ENCODE measurements around the gene PLXNB3.

The PLXNB3 gene

GRCh38 chrX:153774576-153775292 is 10.7 kb downstream of the PLXNB3 start:
- no peak for DNase-seq

- no peak for DNase-seq
These were observed 11.5 kb downstream of the PLXNB3 start for GRCh38 chrX:153775293-153776119.

- no peak for DNase-seq
These were observed 12.1 kb downstream of the PLXNB3 start for GRCh38 chrX:153776120-153776599.

GRCh38 chrX:153776611-153777045 is 12.6 kb downstream of the PLXNB3 start:
- DNase-seq = peak; percentile 22

- DNase-seq = no peak
These were observed 13.4 kb downstream of the PLXNB3 start for GRCh38 chrX:153777261-153778090.

GRCh38 chrX:153778181-153778580 is 14.1 kb downstream of the PLXNB3 start:
- DNase-seq = no peak

GRCh38 chrX:153778684-153779101 is 14.6 kb downstream of the PLXNB3 start:
- DNase-seq = no peak

DNA sequence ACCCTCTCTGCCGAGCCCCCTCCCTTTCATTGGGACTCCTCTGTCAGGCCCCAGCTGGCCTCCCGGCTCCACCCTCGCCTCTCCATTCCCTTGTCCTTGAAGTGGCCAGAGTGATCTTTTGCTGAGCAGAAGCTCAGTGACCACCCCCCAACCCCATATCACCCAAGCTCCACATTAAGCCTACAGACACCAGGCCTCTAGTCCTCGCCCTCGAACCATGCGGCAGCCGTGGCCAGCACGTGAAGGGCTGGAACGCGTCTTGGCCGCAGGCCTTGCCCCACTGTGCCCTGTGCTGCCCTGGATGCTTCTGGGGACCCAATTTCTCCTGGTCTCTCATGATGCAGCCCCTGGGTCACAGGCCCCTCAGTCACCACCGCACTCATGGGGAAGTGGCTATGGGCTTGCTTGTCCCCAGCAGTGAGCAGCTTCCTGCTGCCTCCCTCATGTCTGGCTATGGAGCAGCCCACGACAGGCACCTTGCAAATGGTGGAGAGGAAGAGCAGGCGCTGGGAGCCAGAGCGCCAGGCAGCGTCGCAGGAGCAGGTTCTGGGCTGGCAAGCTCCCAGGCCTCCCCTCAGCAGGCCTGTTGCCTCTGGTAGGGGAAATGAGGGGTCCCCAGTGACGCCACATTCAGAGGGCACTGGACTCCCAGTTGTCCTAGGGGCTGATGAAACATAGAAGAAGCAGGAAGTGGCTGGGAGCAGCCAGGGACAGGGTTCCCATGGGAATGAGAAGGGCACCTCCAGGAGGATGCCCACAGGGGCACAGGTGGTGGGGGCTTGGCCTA is 16.0 kb downstream of the PLXNB3 start:
- DNase-seq = no peak

DNA sequence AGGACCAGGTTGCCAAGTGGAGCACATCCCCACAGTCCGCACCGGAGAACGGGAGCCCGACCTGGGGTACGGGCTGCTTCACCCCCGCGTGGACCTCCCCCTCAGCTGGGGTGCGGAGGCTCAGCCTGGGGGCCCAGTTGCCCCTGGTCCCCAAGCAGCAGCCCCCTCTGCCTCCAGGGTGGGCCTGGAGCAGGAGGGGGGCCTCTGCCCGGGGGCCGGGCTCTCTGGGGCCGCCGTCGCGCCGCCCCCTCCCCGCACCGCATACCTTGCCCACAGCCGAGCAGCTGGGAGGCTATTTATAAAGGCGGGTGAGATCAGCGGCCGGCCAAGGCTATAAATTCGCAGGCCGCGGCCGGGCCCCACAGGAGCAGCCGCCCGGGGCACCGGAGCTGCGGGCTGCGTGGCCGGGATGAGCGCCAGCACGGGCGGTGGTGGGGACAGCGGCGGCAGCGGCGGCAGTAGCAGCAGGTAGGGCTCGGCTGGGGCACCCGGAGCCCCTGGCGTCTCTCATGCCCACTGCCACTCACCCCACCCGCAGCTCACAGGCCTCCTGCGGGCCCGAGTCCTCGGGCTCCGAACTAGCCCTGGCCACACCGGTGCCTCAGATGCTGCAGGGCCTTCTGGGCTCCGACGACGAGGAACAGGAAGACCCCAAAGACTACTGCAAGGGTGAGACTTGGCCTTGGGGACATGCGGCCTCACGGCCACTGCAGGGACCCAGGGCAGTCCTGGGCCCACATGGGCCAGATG is 16.8 kb downstream of the PLXNB3 start, which contains the start of gene SRPK3:
Gene SRPK3 (plus strand): TSS at position 364 of the 750 bp plus-strand sequence. CDS start 46 bp downstream, at position 410.
- no peak for DNase-seq

GRCh38 chrX:153781428-153782047 is 17.5 kb downstream of the PLXNB3 start:
- no peak for DNase-seq

GRCh38 chrX:153782313-153782712 is 18.3 kb downstream of the PLXNB3 start:
- no peak for DNase-seq

- no peak for DNase-seq
These were observed 18.8 kb downstream of the PLXNB3 start for GRCh38 chrX:153782871-153783270.

GRCh38 chrX:153783378-153784013 is 19.4 kb downstream of the PLXNB3 start:
- no peak for DNase-seq

DNA sequence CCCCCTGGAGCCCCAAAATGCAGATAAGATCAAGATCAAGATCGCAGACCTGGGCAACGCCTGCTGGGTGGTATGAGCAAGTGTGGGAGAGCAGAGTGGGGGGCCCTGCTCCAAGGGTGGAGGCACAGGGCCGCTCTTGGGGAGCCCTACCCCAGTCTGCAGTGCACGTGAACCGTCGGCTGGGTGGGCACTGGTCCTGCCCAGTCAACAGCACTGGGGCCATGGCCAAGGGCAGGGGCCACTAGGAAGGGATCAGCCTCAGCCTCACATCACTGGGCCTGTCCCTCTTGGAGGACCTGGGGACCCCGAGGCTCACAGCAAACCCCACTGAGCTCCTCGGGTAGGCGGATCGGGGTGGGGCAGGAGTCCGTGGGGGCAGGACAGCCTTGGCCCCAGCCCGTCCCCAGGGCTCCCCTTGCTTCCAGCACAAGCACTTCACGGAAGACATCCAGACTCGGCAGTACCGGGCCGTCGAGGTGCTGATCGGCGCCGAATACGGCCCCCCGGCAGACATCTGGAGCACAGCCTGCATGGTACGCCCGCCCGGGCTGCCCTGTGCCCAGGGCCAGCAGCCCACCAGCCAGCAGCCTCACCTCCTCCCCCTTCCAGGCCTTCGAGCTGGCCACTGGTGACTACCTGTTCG is 20.4 kb downstream of the PLXNB3 start:
- DNase-seq = no peak

DNA sequence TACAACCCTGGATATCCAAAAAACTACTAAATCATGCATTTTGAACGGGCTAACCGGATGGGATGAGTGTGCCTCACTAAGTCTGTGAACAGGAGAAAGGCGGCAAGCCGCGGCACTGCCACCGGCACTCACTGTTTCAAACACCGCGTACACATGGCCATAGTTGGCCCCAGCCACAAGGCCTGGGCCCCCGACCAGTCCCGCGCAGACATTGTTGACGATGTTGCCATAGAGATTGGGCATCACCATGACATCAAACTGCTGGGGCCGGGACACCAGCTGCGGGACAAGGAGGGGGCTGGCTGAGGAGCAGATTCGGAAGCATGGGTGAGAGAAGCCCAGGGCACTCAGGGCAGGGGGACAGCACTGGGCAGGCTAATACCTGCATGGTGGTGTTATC is 22.6 kb downstream of the PLXNB3 start:
- no peak for DNase-seq

GRCh38 chrX:153789654-153790053 is 25.6 kb downstream of the PLXNB3 start:
- no peak for DNase-seq

DNA sequence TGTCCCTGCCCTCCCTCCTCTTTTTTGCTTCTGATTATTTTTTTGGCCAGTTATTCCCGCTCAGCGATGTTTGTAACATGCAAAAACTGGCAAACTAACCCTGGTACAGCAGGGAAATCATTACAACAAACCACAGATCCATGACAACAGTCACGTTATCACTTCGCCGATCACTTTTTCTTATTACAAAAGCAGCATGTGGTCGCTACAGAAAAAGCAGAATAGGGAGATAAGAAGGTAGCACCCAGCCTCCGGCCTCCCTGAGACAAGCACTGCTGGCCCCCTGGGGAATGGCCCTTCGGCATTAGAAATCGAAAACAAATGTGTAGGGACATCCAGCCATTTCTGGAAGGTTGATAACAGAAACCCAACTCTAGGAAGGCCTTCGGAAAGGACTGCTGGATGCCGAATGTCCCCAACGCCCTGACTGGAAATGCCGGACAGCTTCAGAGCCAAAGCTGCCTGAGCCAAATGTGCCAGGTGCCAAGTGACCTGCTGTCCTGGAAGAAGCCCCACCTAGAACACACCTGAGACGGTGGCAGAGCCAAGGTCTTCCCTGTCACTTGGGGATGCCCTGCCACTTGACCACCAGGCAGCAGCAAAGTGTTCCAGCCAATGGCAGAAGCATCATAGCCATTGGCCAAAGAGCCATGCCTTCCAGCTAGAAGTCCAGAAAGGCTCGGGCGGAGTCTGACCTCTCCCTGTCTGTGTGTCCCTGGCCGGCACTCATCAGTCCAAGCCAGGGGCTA is 27.2 kb downstream of the PLXNB3 start:
- DNase-seq = no peak

DNA sequence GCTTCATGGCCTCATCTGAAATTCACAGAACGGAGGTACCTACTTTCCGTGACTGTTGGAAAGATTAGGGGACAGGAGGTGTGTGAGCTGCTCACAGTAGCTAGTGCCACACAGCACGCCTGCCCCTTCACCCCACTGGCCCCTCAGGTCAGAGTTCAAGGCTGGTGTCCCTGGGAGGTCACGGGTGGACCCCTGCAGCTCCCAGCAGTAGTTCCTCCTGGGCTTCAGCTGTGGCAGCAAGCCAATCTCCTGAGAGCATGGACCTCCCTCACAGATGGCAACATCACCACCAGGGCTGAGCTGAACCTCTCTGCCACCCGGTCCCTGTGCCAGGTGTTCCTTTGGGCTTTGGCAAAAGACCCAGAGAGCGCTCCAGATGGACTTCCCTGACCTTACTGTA is 28.3 kb downstream of the PLXNB3 start:
- DNase-seq = no peak

- DNase-seq = no peak
These were observed 29.2 kb downstream of the PLXNB3 start for GRCh38 chrX:153793291-153793690.
